Erythroblast (primary cell): ENCODE measurements around the gene PCGF2.

Experiments used
- GATA1 ChIP-seq: IDR thresholded peaks from 2 replicates; pipeline ENCODE4 v1.6.1; 2011; ENCODE audit warnings: low read depth, mild to moderate bottlenecking, control low read depth, low read length, moderate library complexity
- POLR2A ChIP-seq: IDR thresholded peaks from 2 replicates; pipeline ENCODE4 v1.6.1; 2011; ENCODE audit warnings: mild to moderate bottlenecking, low read length

DNA sequence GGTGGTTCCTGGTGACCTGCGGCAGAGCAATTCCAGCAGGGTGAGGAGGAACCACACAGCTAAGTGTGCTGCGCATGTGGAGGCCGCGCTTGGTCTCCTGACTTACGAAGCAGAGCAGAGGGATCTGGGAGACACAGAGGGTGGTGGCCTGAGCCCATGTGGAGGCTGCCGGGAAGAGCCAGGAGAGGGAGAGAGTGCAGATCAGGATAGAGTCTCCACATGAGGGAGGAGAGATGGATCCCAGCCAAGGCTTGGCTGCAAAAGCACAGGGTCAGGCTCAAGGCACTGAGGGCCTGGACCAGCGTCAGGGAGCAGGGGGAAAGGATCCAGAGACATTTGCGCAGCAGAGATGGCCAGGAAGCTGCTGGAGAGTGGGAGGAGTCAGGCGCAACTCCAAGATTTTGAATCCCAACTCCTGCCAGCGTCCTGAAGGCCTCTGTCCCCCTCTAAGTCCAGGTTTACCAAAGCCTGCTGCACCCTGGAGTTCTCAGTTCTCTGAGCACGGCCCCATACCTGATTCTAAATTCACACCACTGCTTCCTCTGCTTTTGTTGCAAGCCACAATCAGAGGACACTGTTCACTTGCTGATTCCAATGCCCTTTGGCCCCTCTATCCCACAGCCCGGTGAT is 54.3 kb downstream of the PCGF2 start:
- TF ChIP-seq POLR2A (no peak), GATA1 (no peak)
